Central memory CD4-positive, alpha-beta T cell (primary cell): ENCODE data around the gene HIPK4.
"Not testable (repeated sequence)": the region's sequence is repeated elsewhere in the genome, so short reads cannot be mapped to it uniquely, and the experiment has no call there.

Experiments
- DNase-seq: peaks from one replicate; pipeline ENCODE4 v3.0.0; 2022

The HIPK4 gene

DNA sequence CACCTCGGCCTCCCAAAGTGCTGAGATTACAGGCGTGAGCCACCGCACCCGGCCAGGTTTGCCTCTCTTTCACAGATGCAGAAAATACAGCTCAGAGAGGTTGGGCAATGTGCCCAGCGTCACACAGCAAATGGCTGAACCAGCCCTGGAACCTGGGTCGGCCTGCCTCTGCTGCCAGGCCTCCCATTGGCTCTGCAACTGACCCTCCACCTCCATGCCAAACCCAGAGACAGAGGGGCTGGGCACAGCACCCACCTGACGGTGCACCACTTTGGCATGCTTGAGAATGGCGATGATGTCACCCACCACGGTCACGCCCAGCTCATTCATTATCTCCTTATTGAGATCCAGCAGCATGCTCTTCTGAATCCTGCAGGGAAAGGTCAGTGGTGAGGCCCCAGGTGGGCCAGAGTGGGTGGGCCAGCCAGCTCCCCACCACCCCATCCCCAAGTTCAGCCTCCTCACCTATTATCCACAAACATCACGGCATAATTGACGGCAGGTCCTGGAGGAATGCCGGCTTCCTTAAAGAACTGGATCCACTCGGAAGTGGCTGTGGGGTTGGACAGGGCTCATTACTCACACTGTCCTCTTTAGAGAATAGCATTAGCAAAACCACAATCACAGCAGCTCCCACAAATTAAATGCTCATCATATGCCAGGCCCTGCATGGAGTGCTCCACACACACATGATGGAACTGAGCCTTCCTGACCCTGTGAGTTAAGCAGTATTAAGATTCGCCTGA is 54.0 kb downstream of the HIPK4 start:
- no peak for DNase-seq

DNA sequence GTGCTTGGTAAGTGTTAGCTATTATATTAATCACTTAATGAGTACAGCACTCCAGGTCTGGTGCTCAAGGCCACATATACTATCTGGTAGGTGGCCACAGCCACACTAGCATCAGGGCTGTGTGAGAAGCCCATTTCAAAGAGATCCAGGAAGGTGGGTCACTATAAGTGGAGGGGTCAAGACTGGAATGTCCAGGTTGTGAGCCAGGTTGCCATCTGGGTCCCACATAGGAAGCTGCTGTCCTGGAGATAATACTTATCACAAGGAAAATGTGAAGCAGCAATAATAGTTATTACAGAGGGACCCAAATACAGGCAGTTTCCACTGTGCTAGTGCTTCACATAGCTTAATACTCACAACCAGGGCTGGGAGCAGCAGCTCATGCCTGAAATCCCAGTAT is 54.9 kb downstream of the HIPK4 start:
- DNase-seq: no peak

DNA sequence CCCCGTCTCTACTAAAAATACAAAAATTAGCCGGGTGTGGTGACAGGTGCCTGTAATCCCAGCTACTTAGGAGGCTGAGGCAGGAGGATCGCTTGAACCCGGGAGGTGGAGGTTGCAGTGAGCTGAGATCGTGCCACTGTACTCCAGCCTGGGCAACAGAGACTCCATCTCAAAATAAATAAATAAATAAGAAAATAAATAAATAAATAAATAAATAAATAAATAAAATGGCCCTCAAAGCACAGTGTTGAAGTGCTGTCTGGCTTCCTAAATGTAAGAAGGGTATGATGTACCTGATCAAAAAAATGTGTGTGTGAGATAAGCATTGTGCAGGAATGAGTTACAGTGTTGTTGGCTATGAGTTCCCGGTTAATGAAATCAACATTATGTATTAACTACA is 56.9 kb downstream of the HIPK4 start:
- DNase-seq: not testable (repeated sequence)

DNA sequence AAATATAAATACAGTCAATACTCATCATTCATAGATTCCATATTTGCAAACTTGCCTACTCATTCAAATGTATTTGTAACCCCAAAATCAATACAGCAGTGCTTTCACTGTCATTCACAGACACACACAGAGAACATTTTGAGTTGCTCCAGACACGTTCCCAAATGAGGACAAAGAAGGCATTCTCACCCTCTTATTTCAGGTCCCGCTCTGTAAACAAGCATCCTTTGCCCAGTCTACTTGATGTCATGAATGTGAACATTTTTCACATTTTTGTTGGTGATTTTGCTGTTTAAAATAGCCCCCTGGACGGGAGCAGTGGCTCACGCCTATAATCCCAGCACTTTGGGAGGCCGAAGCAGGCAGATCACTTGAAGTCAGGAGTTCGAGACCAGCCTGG is 57.3 kb downstream of the HIPK4 start:
- no peak for DNase-seq

DNA sequence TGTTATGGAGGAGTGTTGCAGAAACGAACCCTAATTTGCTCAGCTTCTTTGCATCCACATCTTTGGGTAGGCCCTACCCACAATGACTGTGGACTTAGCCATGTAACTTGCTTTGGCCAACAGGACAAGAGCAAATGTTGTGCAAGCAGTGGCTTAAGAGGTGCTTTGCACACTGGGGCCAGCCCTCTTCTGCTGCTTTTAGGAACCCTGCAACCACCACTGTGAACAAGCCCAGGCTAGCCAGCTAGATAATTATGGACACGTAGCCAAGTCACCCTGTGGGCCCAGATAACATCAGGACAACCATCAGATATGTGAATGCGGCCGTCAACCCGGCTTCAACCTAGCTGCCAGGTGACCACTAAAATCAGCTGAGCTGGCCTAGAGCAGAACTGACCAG is 58.9 kb downstream of the HIPK4 start:
- DNase-seq: no peak
